ENCODE results near the gene GPR35. TPM values are rescaled to one million over a fixed set of nuclear protein-coding genes. Genes with fewer than 3 reads are reported as not detected.

GPR35 gene
- total RNA-seq, 1 experiment from 2014 or later = 2.4 TPM

DNA sequence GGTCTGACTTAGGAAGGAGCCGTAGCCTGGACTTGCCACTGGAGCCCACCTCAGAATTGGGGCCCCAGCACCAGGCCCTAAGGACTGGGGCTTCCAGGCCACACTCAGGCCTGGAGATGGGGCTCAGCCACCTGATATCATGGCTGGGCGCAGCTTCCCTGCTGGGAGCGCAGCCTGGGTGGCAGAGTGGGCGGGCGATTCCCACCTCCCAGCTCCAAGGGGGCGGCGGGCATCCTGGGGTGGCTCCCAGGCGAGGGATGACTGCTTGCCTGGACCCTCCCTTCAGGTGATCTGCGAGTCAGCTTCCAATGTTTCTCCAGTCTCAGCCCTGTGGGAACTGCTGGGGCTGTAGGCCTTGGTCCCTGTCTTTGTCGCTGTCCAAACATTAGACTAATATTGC lies 20.1 kb downstream of the GPR35 start:
- CTCF ChIA-PET = no interaction called here
- POLR2A ChIA-PET (ENCODE audit: unreplicated experiment) = no interaction called here
- H3K27ac ChIP-seq (ENCODE audit: low read length) = no peak overlapping the region
- no peak for ATAC-seq
- H3K4me3 ChIP-seq (ENCODE audit: low read length) = no peak overlapping the region
- no peak for DNase-seq
- intact Hi-C loops (cut with micrococcal nuclease) = no loop called here
- H3K4me1 ChIP-seq (ENCODE audit: insufficient read depth, low read length) = no peaks in the 10 kb centered on the region
- no peak overlapping the region for H3K9ac ChIP-seq (ENCODE audit: low read length)
- H3F3A ChIP-seq (ENCODE audit: low read length, unreplicated experiment) = no peaks in the 10 kb centered on the region
- no peaks in the 10 kb centered on the region for H3K79me2 ChIP-seq (ENCODE audit: low read length)
- no peaks in the 10 kb centered on the region for H3K9me3 ChIP-seq (ENCODE audit: low read length)
- no peak overlapping the region for H2AFZ ChIP-seq (ENCODE audit: low read length)
- no peak for TF ChIP-seq EZH2 (IDR thresholded peaks at IDR 0.05; ENCODE audit: low read length, unreplicated experiment)
- TF ChIP-seq, protein P1, sequence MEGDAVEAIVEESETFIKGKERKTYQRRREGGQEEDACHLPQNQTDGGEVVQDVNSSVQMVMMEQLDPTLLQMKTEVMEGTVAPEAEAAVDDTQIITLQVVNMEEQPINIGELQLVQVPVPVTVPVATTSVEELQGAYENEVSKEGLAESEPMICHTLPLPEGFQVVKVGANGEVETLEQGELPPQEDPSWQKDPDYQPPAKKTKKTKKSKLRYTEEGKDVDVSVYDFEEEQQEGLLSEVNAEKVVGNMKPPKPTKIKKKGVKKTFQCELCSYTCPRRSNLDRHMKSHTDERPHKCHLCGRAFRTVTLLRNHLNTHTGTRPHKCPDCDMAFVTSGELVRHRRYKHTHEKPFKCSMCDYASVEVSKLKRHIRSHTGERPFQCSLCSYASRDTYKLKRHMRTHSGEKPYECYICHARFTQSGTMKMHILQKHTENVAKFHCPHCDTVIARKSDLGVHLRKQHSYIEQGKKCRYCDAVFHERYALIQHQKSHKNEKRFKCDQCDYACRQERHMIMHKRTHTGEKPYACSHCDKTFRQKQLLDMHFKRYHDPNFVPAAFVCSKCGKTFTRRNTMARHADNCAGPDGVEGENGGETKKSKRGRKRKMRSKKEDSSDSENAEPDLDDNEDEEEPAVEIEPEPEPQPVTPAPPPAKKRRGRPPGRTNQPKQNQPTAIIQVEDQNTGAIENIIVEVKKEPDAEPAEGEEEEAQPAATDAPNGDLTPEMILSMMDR (conservative IDR thresholded peaks at IDR 0.05; ENCODE audit: low read depth, low read length) = no peak
- no peak for TF ChIP-seq EZH2phosphoT487 (IDR thresholded peaks at IDR 0.05; ENCODE audit: borderline replicate concordance, low read length)
- no peaks in the 10 kb centered on the region for H4K20me1 ChIP-seq (ENCODE audit: low read length)
- no peaks in the 10 kb centered on the region for H3K9me2 ChIP-seq (replicated peaks; ENCODE audit: low read length)
- BruUV-seq (replicated peaks) = no TSS peak
- H3K4me2 ChIP-seq (ENCODE audit: low read length) = no peak overlapping the region
- peaks cover 33% of the 10 kb centered on the region for H3K27me3 ChIP-seq (ENCODE audit: low read length)
- H3K36me3 ChIP-seq (ENCODE audit: low read depth, low read length) = no peaks in the 10 kb centered on the region

DNA sequence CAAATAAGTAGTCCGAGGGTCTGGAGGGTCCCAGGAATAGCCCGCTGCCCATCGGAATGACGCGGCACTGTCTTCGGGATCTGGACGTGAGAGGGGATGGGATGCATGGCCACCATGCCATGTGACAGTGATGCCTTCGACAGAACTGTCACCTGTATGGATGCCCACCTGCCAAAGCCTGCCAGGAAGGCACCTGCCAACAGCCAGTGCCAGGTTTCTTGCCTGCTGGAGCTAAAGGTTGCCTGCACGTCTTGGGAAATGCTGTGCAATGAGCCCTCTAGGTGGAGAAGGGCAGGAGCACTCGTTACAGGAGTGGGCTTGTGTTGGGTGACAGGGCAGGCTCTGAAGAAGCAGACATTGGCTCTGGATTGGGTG lies 20.5 kb downstream of the GPR35 start:
- Histone ChIP-seq H3K27me3 (ENCODE audit: low read length) (peaks cover 38% of the 10 kb centered on the region), H3K9ac (ENCODE audit: low read length) (no peak overlapping the region), H3K4me1 (ENCODE audit: insufficient read depth, low read length) (no peaks in the 10 kb centered on the region), H3K4me2 (ENCODE audit: low read length) (no peak overlapping the region), H3F3A (ENCODE audit: low read length, unreplicated experiment) (no peaks in the 10 kb centered on the region), H4K20me1 (ENCODE audit: low read length) (no peaks in the 10 kb centered on the region), H3K79me2 (ENCODE audit: low read length) (no peaks in the 10 kb centered on the region), H2AFZ (ENCODE audit: low read length) (no peak overlapping the region), H3K9me3 (ENCODE audit: low read length) (no peaks in the 10 kb centered on the region), H3K27ac (ENCODE audit: low read length) (no peak overlapping the region), H3K4me3 (ENCODE audit: low read length) (no peak overlapping the region), H3K36me3 (ENCODE audit: low read depth, low read length) (no peaks in the 10 kb centered on the region), H3K9me2 (replicated peaks; ENCODE audit: low read length) (no peaks in the 10 kb centered on the region)
- DNase-seq (no peak), ATAC-seq (no peak)
- intact Hi-C loops (cut with micrococcal nuclease) = no loop called here
- POLR2A ChIA-PET (ENCODE audit: unreplicated experiment) = no interaction called here
- CTCF ChIA-PET = no interaction called here
- TF ChIP-seq, protein P1 (conservative IDR thresholded peaks at IDR 0.05; ENCODE audit: low read depth, low read length) = no peak
- TF ChIP-seq EZH2phosphoT487 (IDR thresholded peaks at IDR 0.05; ENCODE audit: borderline replicate concordance, low read length) = no peak
- TF ChIP-seq EZH2 (IDR thresholded peaks at IDR 0.05; ENCODE audit: low read length, unreplicated experiment) = no peak
- no TSS peak for BruUV-seq (replicated peaks)

DNA sequence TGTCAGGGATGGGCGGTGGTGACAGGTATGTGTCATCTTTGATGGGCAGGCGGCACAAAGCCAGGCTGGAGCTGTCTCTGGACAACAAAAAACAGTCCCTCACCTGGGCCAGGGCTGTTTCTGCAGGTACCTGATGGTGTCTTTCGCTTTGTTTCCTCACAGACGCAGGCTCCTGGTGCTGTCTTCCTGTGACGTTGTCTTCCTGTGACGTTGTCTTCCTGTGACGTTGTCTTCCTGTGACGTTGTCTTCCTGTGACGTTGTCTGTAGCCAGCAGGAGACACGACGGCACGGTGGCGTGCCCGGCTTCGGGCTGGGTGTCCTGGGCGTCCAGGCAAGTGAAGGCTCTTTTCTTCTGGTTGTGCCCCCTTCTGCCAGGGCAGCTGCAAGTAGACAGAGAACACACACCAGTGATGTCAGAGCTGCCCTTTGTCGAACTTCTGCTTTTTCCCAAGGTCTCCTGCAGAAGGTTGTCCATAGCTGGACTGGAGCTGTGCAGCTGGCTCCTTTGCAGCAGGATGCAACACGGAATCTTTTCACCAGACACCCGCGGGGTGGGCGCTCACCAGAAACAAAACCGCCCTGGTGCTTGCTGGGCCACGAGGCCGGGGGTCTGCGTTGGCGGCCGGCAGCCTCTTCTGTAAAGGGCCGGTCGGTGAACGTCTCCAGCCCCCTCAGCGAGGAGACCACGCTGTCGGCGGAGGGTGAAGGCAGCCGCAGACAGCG lies 21.1 kb downstream of the GPR35 start:
- Histone ChIP-seq H2AFZ (ENCODE audit: low read length) (no peak overlapping the region), H3K4me3 (ENCODE audit: low read length) (no peak overlapping the region), H3K4me1 (ENCODE audit: insufficient read depth, low read length) (no peaks in the 10 kb centered on the region), H3K27me3 (ENCODE audit: low read length) (peaks cover 43% of the 10 kb centered on the region), H3F3A (ENCODE audit: low read length, unreplicated experiment) (no peaks in the 10 kb centered on the region), H3K9me2 (replicated peaks; ENCODE audit: low read length) (no peaks in the 10 kb centered on the region), H3K4me2 (ENCODE audit: low read length) (no peak overlapping the region), H4K20me1 (ENCODE audit: low read length) (no peaks in the 10 kb centered on the region), H3K27ac (ENCODE audit: low read length) (no peak overlapping the region), H3K9me3 (ENCODE audit: low read length) (no peaks in the 10 kb centered on the region), H3K9ac (ENCODE audit: low read length) (no peak overlapping the region), H3K36me3 (ENCODE audit: low read depth, low read length) (no peaks in the 10 kb centered on the region), H3K79me2 (ENCODE audit: low read length) (no peaks in the 10 kb centered on the region)
- DNase-seq (no peak), ATAC-seq (no peak)
- TF ChIP-seq EZH2phosphoT487 (IDR thresholded peaks at IDR 0.05; ENCODE audit: borderline replicate concordance, low read length) = no peak
- no peak for TF ChIP-seq EZH2 (IDR thresholded peaks at IDR 0.05; ENCODE audit: low read length, unreplicated experiment)
- TF ChIP-seq, protein P1 (conservative IDR thresholded peaks at IDR 0.05; ENCODE audit: low read depth, low read length) = no peak
- ChIA-PET POLR2A (ENCODE audit: unreplicated experiment) (no interaction called here), CTCF (no interaction called here)
- intact Hi-C loops (cut with micrococcal nuclease) = no loop called here
- no TSS peak for BruUV-seq (replicated peaks)

All from PC-3 (cell line).